Right lobe of liver (tissue), 4 donors: Measurements from ENCODE around the gene CDH23.

ENCODE experiments used
- POLR2A ChIP-seq: fragments of 450-650 bp; IDR thresholded peaks from one replicate; pipeline ENCODE4 v1.6.1; 2017; ENCODE audit warnings: antibody characterized with exemption, mild to moderate bottlenecking
- TF ChIP-seq, protein P1 (sequence below), 4 donors: fragments of 200-600 bp in 3 of 4; fragments of 450-650 bp in 1 of 4; IDR thresholded peaks; one replicate each; pipeline versions ENCODE4 v1.5.1 to v1.8.0; 2016 to 2022; ENCODE audit warnings: antibody characterized with exemption in 4 of 4, mild to moderate bottlenecking in 2 of 4
- donor health status: DM: no; HTN: no; CAD: no.
- donor health status: DM: no; HTN: no; CAD: no.
- donor health status: DM: no; HTN: yes; CAD: no.

- no peak for TF ChIP-seq POLR2A
- TF ChIP-seq, protein P1, sequence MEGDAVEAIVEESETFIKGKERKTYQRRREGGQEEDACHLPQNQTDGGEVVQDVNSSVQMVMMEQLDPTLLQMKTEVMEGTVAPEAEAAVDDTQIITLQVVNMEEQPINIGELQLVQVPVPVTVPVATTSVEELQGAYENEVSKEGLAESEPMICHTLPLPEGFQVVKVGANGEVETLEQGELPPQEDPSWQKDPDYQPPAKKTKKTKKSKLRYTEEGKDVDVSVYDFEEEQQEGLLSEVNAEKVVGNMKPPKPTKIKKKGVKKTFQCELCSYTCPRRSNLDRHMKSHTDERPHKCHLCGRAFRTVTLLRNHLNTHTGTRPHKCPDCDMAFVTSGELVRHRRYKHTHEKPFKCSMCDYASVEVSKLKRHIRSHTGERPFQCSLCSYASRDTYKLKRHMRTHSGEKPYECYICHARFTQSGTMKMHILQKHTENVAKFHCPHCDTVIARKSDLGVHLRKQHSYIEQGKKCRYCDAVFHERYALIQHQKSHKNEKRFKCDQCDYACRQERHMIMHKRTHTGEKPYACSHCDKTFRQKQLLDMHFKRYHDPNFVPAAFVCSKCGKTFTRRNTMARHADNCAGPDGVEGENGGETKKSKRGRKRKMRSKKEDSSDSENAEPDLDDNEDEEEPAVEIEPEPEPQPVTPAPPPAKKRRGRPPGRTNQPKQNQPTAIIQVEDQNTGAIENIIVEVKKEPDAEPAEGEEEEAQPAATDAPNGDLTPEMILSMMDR (IDR thresholded peaks at IDR 0.05) = no peak
Observed at GRCh38 chr10:71482620-71483019, 85.9 kb downstream of the CDH23 start.
